Upper lobe of left lung (tissue), 4 donors: ENCODE data around the gene AFF3.

Source experiments
- CTCF ChIP-seq, 6 experiments: fragments of 450-650 bp in 4 of 6; fragments of 200-600 bp in 2 of 6; sonication (generic) in 2 of 6; IDR thresholded peaks; one replicate each; pipeline ENCODE4 v1.5.1; 2016 to 2019; ENCODE audit warnings: antibody characterized with exemption in 6 of 6
- POLR2A ChIP-seq, 4 donors: fragments of 450-650 bp; IDR thresholded peaks; one replicate each; pipeline ENCODE4 v1.5.1; 2016 to 2017; ENCODE audit warnings: antibody characterized with exemption in 4 of 4, mild to moderate bottlenecking in 2 of 4

- TF ChIP-seq CTCF (IDR thresholded peaks at IDR 0.05) (no peak), POLR2A (IDR thresholded peaks at IDR 0.05) (no peak)
These were observed 69.3 kb downstream of the AFF3 start for GRCh38 chr2:100073110-100073509.
